ENCODE data around the gene SAP30BP. TPM values are rescaled to one million over a fixed set of nuclear protein-coding genes. Genes with fewer than 3 reads are reported as not detected.

SAP30BP gene
- total RNA-seq, 1 donor from 2014 or later = 59.9 TPM

GRCh38 chr17:75646638-75646992, 20.5 kb upstream of the SAP30BP start:
- Mint-ChIP-seq H3K36me3 (ENCODE audit: low read depth) (peaks cover 14% of the 10 kb centered on the region), H3K27me3 (ENCODE audit: low read depth) (no peaks in the 10 kb centered on the region), H3K27ac (ENCODE audit: unreplicated experiment) (no peak overlapping the region), H3K4me1 (ENCODE audit: low read depth) (peaks cover 3% of the 10 kb centered on the region), H3K4me3 (ENCODE audit: unreplicated experiment) (no peak overlapping the region), H3K9me3 (ENCODE audit: low read depth) (no peaks in the 10 kb centered on the region)
- no peak for TF ChIP-seq CTCF (IDR thresholded peaks at IDR 0.05)
- DNase-seq (ENCODE audit: low spot score) = peak; percentile 37

GRCh38 chr17:75647061-75647460, 20.1 kb upstream of the SAP30BP start:
- H3K4me1 Mint-ChIP-seq (ENCODE audit: low read depth) = peaks cover 3% of the 10 kb centered on the region
- H3K27ac Mint-ChIP-seq (ENCODE audit: unreplicated experiment) = no peak overlapping the region
- no peak overlapping the region for H3K4me3 Mint-ChIP-seq (ENCODE audit: unreplicated experiment)

GRCh38 chr17:75647921-75648320, 19.2 kb upstream of the SAP30BP start:
- H3K27me3 Mint-ChIP-seq (ENCODE audit: low read depth) = no peaks in the 10 kb centered on the region
- H3K36me3 Mint-ChIP-seq (ENCODE audit: low read depth) = peaks cover 14% of the 10 kb centered on the region
- no peaks in the 10 kb centered on the region for H3K9me3 Mint-ChIP-seq (ENCODE audit: low read depth)
- no peak overlapping the region for H3K27ac Mint-ChIP-seq (ENCODE audit: unreplicated experiment)
- no peak overlapping the region for H3K4me3 Mint-ChIP-seq (ENCODE audit: unreplicated experiment)
- H3K4me1 Mint-ChIP-seq (ENCODE audit: low read depth) = peaks cover 3% of the 10 kb centered on the region
- TF ChIP-seq CTCF (IDR thresholded peaks at IDR 0.05) = no peak
- DNase-seq (ENCODE audit: low spot score) = peak; percentile 51

More at GRCh38 chr17:75647061-75647460, 20.1 kb upstream of the SAP30BP start:
- Mint-ChIP-seq H3K9me3 (ENCODE audit: low read depth) (no peaks in the 10 kb centered on the region), H3K27me3 (ENCODE audit: low read depth) (no peaks in the 10 kb centered on the region), H3K36me3 (ENCODE audit: low read depth) (peaks cover 12% of the 10 kb centered on the region)
- no peak for TF ChIP-seq CTCF (IDR thresholded peaks at IDR 0.05)
- DNase-seq (ENCODE audit: low spot score) = peak; percentile 83

- Mint-ChIP-seq H3K4me3 (ENCODE audit: unreplicated experiment) (no peak overlapping the region), H3K27ac (ENCODE audit: unreplicated experiment) (no peak overlapping the region)
Measured at GRCh38 chr17:75649687-75650086, 17.5 kb upstream of the SAP30BP start.

GRCh38 chr17:75650874-75651273, 16.3 kb upstream of the SAP30BP start:
- TF ChIP-seq CTCF (IDR thresholded peaks at IDR 0.05) = no peak
- Mint-ChIP-seq H3K27me3 (ENCODE audit: low read depth) (no peaks in the 10 kb centered on the region), H3K36me3 (ENCODE audit: low read depth) (peaks cover 15% of the 10 kb centered on the region), H3K27ac (ENCODE audit: unreplicated experiment) (no peak overlapping the region), H3K9me3 (ENCODE audit: low read depth) (no peaks in the 10 kb centered on the region), H3K4me3 (ENCODE audit: unreplicated experiment) (no peak overlapping the region), H3K4me1 (ENCODE audit: low read depth) (peaks cover 3% of the 10 kb centered on the region)
- no peak for DNase-seq (ENCODE audit: low spot score)

More at GRCh38 chr17:75649687-75650086, 17.5 kb upstream of the SAP30BP start:
- Mint-ChIP-seq H3K9me3 (ENCODE audit: low read depth) (no peaks in the 10 kb centered on the region), H3K27me3 (ENCODE audit: low read depth) (no peaks in the 10 kb centered on the region), H3K36me3 (ENCODE audit: low read depth) (peaks cover 15% of the 10 kb centered on the region), H3K4me1 (ENCODE audit: low read depth) (peaks cover 3% of the 10 kb centered on the region)
- no peak for DNase-seq (ENCODE audit: low spot score)
- no peak for TF ChIP-seq CTCF (IDR thresholded peaks at IDR 0.05)
